Measurements from ENCODE around the gene GDPD4. TPM values are rescaled to one million over a fixed set of nuclear protein-coding genes. Genes with fewer than 3 reads are reported as not detected.

Gene GDPD4
- total RNA-seq, 1 donor: not detected

- no peak for TF ChIP-seq CTCF (IDR thresholded peaks at IDR 0.05; ENCODE audit: insufficient read depth, low read length)
- no peak overlapping the region for H3K4me3 ChIP-seq (ENCODE audit: low read depth, low read length)
- no peak for DNase-seq (ENCODE audit: low read depth)
Observed at GRCh38 chr11:77171254-77171653, 130.2 kb downstream of the GDPD4 start.

- TF ChIP-seq CTCF (IDR thresholded peaks at IDR 0.05; ENCODE audit: insufficient read depth, low read length): no peak
- no peak for DNase-seq (ENCODE audit: low read depth)
- no peak overlapping the region for H3K4me3 ChIP-seq (ENCODE audit: low read depth, low read length)
Observed at GRCh38 chr11:77170107-77170506, 131.4 kb downstream of the GDPD4 start.

GRCh38 chr11:77167791-77168190 is 133.7 kb downstream of the GDPD4 start:
- TF ChIP-seq CTCF (IDR thresholded peaks at IDR 0.05; ENCODE audit: insufficient read depth, low read length): no peak
- H3K4me3 ChIP-seq (ENCODE audit: low read depth, low read length): no peak overlapping the region
- no peak for DNase-seq (ENCODE audit: low read depth)

- H3K4me3 ChIP-seq (ENCODE audit: low read depth, low read length): no peak overlapping the region
- DNase-seq (ENCODE audit: low read depth): no peak
- TF ChIP-seq CTCF (IDR thresholded peaks at IDR 0.05; ENCODE audit: insufficient read depth, low read length): no peak
Observed at GRCh38 chr11:77167111-77167626, 134.3 kb downstream of the GDPD4 start.

Other genes with a start within 250 kb of the GDPD4 start
- 9.6 and 31.0 TPM in 2 replicates for gene CAPN5, start 234.7 kb downstream of the GDPD4 start, total RNA-seq (ENCODE audit: low replicate concordance)
- gene OMP, start 198.8 kb downstream of the GDPD4 start, total RNA-seq (ENCODE audit: low replicate concordance): 1.1 TPM in 1 of 2 replicates, not detected in the other
- gene MYO7A, start 173.4 kb downstream of the GDPD4 start, total RNA-seq (ENCODE audit: low replicate concordance): 0.33 and 0.45 TPM in 2 replicates
- gene PAK1, start 172.4 kb upstream of the GDPD4 start, total RNA-seq (ENCODE audit: low replicate concordance): 56.2 and 95.2 TPM in 2 replicates

All from fibroblast of the aortic adventitia (primary cell).